SK-N-SH (cell line): ENCODE data around the gene ASIC1. TPM values are rescaled to one million over a fixed set of nuclear protein-coding genes. Genes with fewer than 3 reads are reported as not detected.
A peak's percentile ranks its signal among the peaks of the same experiment; 100 is the strongest.

Source experiments
- CTCF ChIA-PET: fragments of 300-600, 350-600 bp; formaldehyde crosslinking; extraction: SDS; loops from one replicate; lab custom pipeline; 2021; lab: Yijun Ruan, JAX
- POLR2A ChIA-PET: fragments of 350-600 bp; sonication (Branson Sonifier 250); formaldehyde crosslinking; extraction: SDS; loops from one replicate; lab custom pipeline; 2020; ENCODE audit warnings: antibody characterized with exemption, inconsistent platforms; lab: Yijun Ruan, JAX
- DNase-seq: peaks from one replicate; pipeline ENCODE4 v3.0.0; 2012
- H2AFZ ChIP-seq: fragments of 200-600 bp; sonication (generic); 2 replicates; pipeline ENCODE4 v1.8.1; 2016; ENCODE audit warnings: antibody characterized with exemption, mild to moderate bottlenecking, low read depth
- H3F3A ChIP-seq: fragments of 200-600 bp; sonication (generic); replicated peaks from 2 replicates; pipeline ENCODE3; 2016; ENCODE audit warnings: antibody characterized with exemption, mild to moderate bottlenecking; ENCODE audit not compliant: insufficient read depth
- H3K27ac ChIP-seq, 2 experiments: fragments of 200-500 bp in 1 of 2; fragments of 200-600 bp in 1 of 2; sonication (Bioruptor generic) in 1 of 2; sonication (generic), shearing (Covaris generic) in 1 of 2; 2 replicates each; pipeline versions ENCODE4 v1.5.1 to v1.6.1; 2014 to 2016; ENCODE audit warnings: low read depth in 2 of 2, inconsistent platforms in 1 of 2, low read length in 1 of 2, mild to moderate bottlenecking in 1 of 2, mixed read lengths in 1 of 2
- H3K27me3 ChIP-seq: fragments of 200-600 bp; sonication (generic), shearing (Covaris generic); 2 replicates; pipeline ENCODE4 v1.6.1; 2016; ENCODE audit warnings: mixed run types; ENCODE audit not compliant: insufficient read depth
- H3K36me3 ChIP-seq, 2 experiments: fragments of 200-500 bp in 1 of 2; fragments of 200-600 bp in 1 of 2; sonication (Bioruptor generic) in 1 of 2; sonication (generic) in 1 of 2; replicated peaks in 1 of 2; 2 replicates each; pipeline versions ENCODE3 to v1.5.1; 2014 to 2016; ENCODE audit warnings: low read length in 1 of 2, mild to moderate bottlenecking in 1 of 2; ENCODE audit not compliant: insufficient read depth in 2 of 2, control insufficient read depth in 1 of 2
- H3K4me1 ChIP-seq, 2 experiments: fragments of 200-500 bp in 1 of 2; fragments of 200-600 bp in 1 of 2; sonication (Bioruptor generic) in 1 of 2; sonication (generic), shearing (Covaris generic) in 1 of 2; 2 replicates each; pipeline versions ENCODE4 v1.5.1 to v1.6.1; 2014 to 2016; ENCODE audit warnings: low read depth in 1 of 2, low read length in 1 of 2, mixed run types in 1 of 2; ENCODE audit not compliant: insufficient read depth in 2 of 2, control insufficient read depth in 1 of 2
- H3K4me2 ChIP-seq: fragments of 200-600 bp; sonication (generic), shearing (Covaris generic); 2 replicates; pipeline ENCODE4 v1.6.1; 2017; ENCODE audit warnings: mixed run types
- H3K4me3 ChIP-seq, 2 experiments: fragments of 200-500 bp in 1 of 2; fragments of 200-600 bp in 1 of 2; sonication (Bioruptor generic) in 1 of 2; sonication (generic), shearing (Covaris generic) in 1 of 2; 2 replicates each; pipeline versions ENCODE4 v1.5.1 to v1.8.1; 2014 to 2016; ENCODE audit warnings: low read depth in 2 of 2, inconsistent platforms in 1 of 2, low read length in 1 of 2, mild to moderate bottlenecking in 1 of 2, mixed read lengths in 1 of 2, moderate library complexity in 1 of 2
- H3K79me2 ChIP-seq: fragments of 200-600 bp; sonication (generic); 2 replicates; pipeline ENCODE4 v1.8.1; 2017; ENCODE audit warnings: mild to moderate bottlenecking; ENCODE audit not compliant: insufficient read depth
- H3K9ac ChIP-seq: fragments of 200-600 bp; sonication (generic); 2 replicates; pipeline ENCODE4 v1.6.1; 2017; ENCODE audit warnings: mixed run types
- H3K9me2 ChIP-seq: fragments of 200-600 bp; sonication (generic); 2 replicates; pipeline ENCODE4 v1.6.1; 2017; ENCODE audit warnings: mixed run types
- H3K9me3 ChIP-seq: fragments of 200-600 bp; sonication (generic); 2 replicates; pipeline ENCODE4 v1.6.1; 2017; ENCODE audit warnings: mixed run types, mild to moderate bottlenecking, moderate library complexity
- H4K20me1 ChIP-seq: fragments of 200-600 bp; sonication (generic); 2 replicates; pipeline ENCODE4 v1.6.1; 2017; ENCODE audit warnings: mild to moderate bottlenecking, mixed run types; ENCODE audit not compliant: insufficient read depth
- CTCF ChIP-seq: fragments of 200-600 bp; sonication (generic); IDR thresholded peaks from 2 replicates; pipeline ENCODE4 v1.6.1; 2017; ENCODE audit warnings: antibody characterized with exemption, mild to moderate bottlenecking, moderate library complexity
- ELF1 ChIP-seq: IDR thresholded peaks from 2 replicates; pipeline ENCODE4 v1.4.0; 2012
- EZH2phosphoT487 ChIP-seq: fragments of 200-600 bp; sonication (generic); IDR thresholded peaks from 2 replicates; pipeline ENCODE4 v1.6.1; 2017; ENCODE audit warnings: low read depth, mixed run types, mild to moderate bottlenecking, antibody characterized with exemption, moderate library complexity, borderline replicate concordance
- FOXM1 ChIP-seq: IDR thresholded peaks from 2 replicates; pipeline ENCODE4 v1.4.0; 2012; ENCODE audit warnings: low read depth, mild to moderate bottlenecking
- GABPA ChIP-seq: IDR thresholded peaks from 2 replicates; pipeline ENCODE4 v1.4.0; 2012; ENCODE audit warnings: low read depth, mild to moderate bottlenecking
- GATA2 ChIP-seq: sonication (generic); formaldehyde crosslinking; IDR thresholded peaks from 2 replicates; pipeline ENCODE4 v1.5.0; 2020; ENCODE audit warnings: mild to moderate bottlenecking, missing genetic modification reagents
- IRF3 ChIP-seq: fragments of 150-350 bp; IDR thresholded peaks from 2 replicates; pipeline ENCODE4 v1.6.1; 2016; ENCODE audit warnings: mild to moderate bottlenecking, low read depth, low read length
- JUND ChIP-seq: IDR thresholded peaks from 2 replicates; pipeline ENCODE4 v1.4.0; 2012
- PBX3 ChIP-seq: IDR thresholded peaks from 2 replicates; pipeline ENCODE4; 2012
- RAD21 ChIP-seq: IDR thresholded peaks from 2 replicates; pipeline ENCODE4 v1.6.1; 2012; ENCODE audit warnings: mild to moderate bottlenecking, low read length
- RCOR1 ChIP-seq: fragments of 150-350 bp; IDR thresholded peaks from 2 replicates; pipeline ENCODE4 v1.6.1; 2017; ENCODE audit warnings: antibody characterized with exemption, low read length
- REST ChIP-seq: IDR thresholded peaks from 2 replicates; pipeline ENCODE4 v1.6.1; 2012; ENCODE audit warnings: mild to moderate bottlenecking, low read depth, low read length, moderate library complexity
- RFX5 ChIP-seq: IDR thresholded peaks from 2 replicates; pipeline ENCODE4 v1.6.1; 2012; ENCODE audit warnings: mild to moderate bottlenecking, improper control_type of control experiment, low read length
- RXRA ChIP-seq: IDR thresholded peaks from 2 replicates; pipeline ENCODE4 v1.4.0; 2012; ENCODE audit warnings: low read depth, mild to moderate bottlenecking, borderline replicate concordance
- TCF12 ChIP-seq: IDR thresholded peaks from 2 replicates; pipeline ENCODE4 v1.4.0; 2012
- USF1 ChIP-seq: IDR thresholded peaks from 2 replicates; pipeline ENCODE4 v1.4.0; 2012; ENCODE audit warnings: low read depth, borderline replicate concordance
- USF2 ChIP-seq: fragments of 150-350 bp; IDR thresholded peaks from 2 replicates; pipeline ENCODE4 v1.6.1; 2017; ENCODE audit warnings: antibody characterized with exemption, low read length, low read depth, borderline replicate concordance
- YY1 ChIP-seq: IDR thresholded peaks from 2 replicates; pipeline ENCODE4 v1.4.0; 2012; ENCODE audit warnings: low read depth, mild to moderate bottlenecking
- ZBTB33 ChIP-seq: IDR thresholded peaks from 2 replicates; pipeline ENCODE4 v1.4.0; 2012; ENCODE audit warnings: low read depth, borderline replicate concordance
- WGBS: methylation state at CpG from one replicate; pipeline ENCODE4 v1.1.6; 2017; ENCODE audit warnings: low lambda C conversion rate; 5-methylcytosine and 5-hydroxymethylcytosine counted together
- polyA plus RNA-seq, 3 experiments: library from polyadenylated mRNA; depleted of rRNA; stranded (reverse); fragments of >200 nt; gene quantifications; 2 replicates each; pipeline ENCODE4 v1.2.3, GENCODE V29; 2012

The ASIC1 gene
- polyA plus RNA-seq, 1 of the 3 experiments (the other 2 are of a cell fraction) = 28.4 TPM

GRCh38 chr12:50109319-50109718 is 51.9 kb downstream of the ASIC1 start (continued):
- TF ChIP-seq RFX5 = no peak
- TF ChIP-seq IRF3 = no peak
- no peak for TF ChIP-seq USF1

- CTCF ChIA-PET = interaction anchor here (0.6 to 5.5 kb wide), 22 partner anchors 12 to 625 kb away, joined by 3 to 96 read pairs (median 8); partner anchors contain the start of genes CERS5, GPD1, SMARCD1 and TMBIM6
- Histone ChIP-seq H3F3A (peaks cover 15% of the 10 kb centered on the region), H3K4me2 (no peak overlapping the region), H3K79me2 (peaks cover 26% of the 10 kb centered on the region), H3K36me3 (no peaks in the 10 kb centered on the region), H3K27ac (peak overlapping the region in 1 of 2 experiments; percentile 63; a peak in 2 of 4 replicates), H3K27me3 (no peaks in the 10 kb centered on the region), H3K9me2 (no peaks in the 10 kb centered on the region), H2AFZ (peak overlapping the region; percentile 75), H3K9me3 (no peaks in the 10 kb centered on the region), H3K4me3 (no peak overlapping the region), H3K9ac (no peak overlapping the region), H4K20me1 (peaks cover 9% of the 10 kb centered on the region; the same call in 1 of the 2 replicates), H3K4me1 (peaks cover 12 to 18% of the 10 kb centered on the region in 2 experiments; a peak in 2 of 4 replicates)
- POLR2A ChIA-PET = interaction anchor here (0.7 to 3.4 kb wide), 5 partner anchors 19 to 57 kb away, joined by 3 to 23 read pairs (median 4); partner anchors contain the start of genes CERS5 and SMARCD1
- WGBS = 78% methylated on average over 8 of the region's 8 CpGs
- no peak for DNase-seq
- TF ChIP-seq RAD21 = no peak
- TF ChIP-seq GATA2 (CRISPR knock-in tag) = no peak
- no peak for TF ChIP-seq ZBTB33
- TF ChIP-seq GABPA = no peak
- TF ChIP-seq RCOR1 = no peak
- no peak for TF ChIP-seq RFX5
- TF ChIP-seq JUND = no peak
- no peak for TF ChIP-seq REST
- no peak for TF ChIP-seq EZH2phosphoT487
- TF ChIP-seq RXRA = no peak
- no peak for TF ChIP-seq FOXM1
- no peak for TF ChIP-seq YY1
- TF ChIP-seq ELF1 = no peak
- TF ChIP-seq CTCF = no peak
- TF ChIP-seq TCF12 = no peak
- no peak for TF ChIP-seq USF2
- no peak for TF ChIP-seq PBX3
Observed at GRCh38 chr12:50110127-50110761, 52.8 kb downstream of the ASIC1 start.
